COLO668 (cell line): ENCODE results near the gene PPARG.

Experiments used
- DNase-seq: peaks from one replicate; lab custom pipeline; 2025; ENCODE audit not compliant: unreplicated experiment; lab: John Stamatoyannopoulos, UW

Gene PPARG

GRCh38 chr3:12309716-12310115, 20.8 kb downstream of the PPARG start:
- DNase-seq: no peak

GRCh38 chr3:12312010-12312409, 23.1 kb downstream of the PPARG start:
- no peak for DNase-seq

- no peak for DNase-seq
Observed at GRCh38 chr3:12313519-12313918, 24.6 kb downstream of the PPARG start.

GRCh38 chr3:12316253-12316652, 27.4 kb downstream of the PPARG start:
- no peak for DNase-seq

GRCh38 chr3:12316729-12317351, 28.0 kb downstream of the PPARG start:
- DNase-seq: no peak

GRCh38 chr3:12317914-12318313, 29.0 kb downstream of the PPARG start:
- DNase-seq: no peak

GRCh38 chr3:12318758-12319621, 30.1 kb downstream of the PPARG start:
- no peak for DNase-seq

GRCh38 chr3:12321015-12321414, 32.1 kb downstream of the PPARG start:
- no peak for DNase-seq

GRCh38 chr3:12323237-12323636, 34.4 kb downstream of the PPARG start:
- no peak for DNase-seq

- no peak for DNase-seq
Observed at GRCh38 chr3:12325586-12326515, 37.0 kb downstream of the PPARG start.

GRCh38 chr3:12327021-12327420, 38.2 kb downstream of the PPARG start:
- DNase-seq: no peak

GRCh38 chr3:12328132-12328836, 39.4 kb downstream of the PPARG start:
- DNase-seq: no peak

- DNase-seq: no peak
Observed at GRCh38 chr3:12328837-12329462, 40.1 kb downstream of the PPARG start.

GRCh38 chr3:12334786-12335185, 45.9 kb downstream of the PPARG start:
- no peak for DNase-seq

- no peak for DNase-seq
Observed at GRCh38 chr3:12335421-12335820, 46.6 kb downstream of the PPARG start.

- no peak for DNase-seq
Observed at GRCh38 chr3:12336099-12336498, 47.2 kb downstream of the PPARG start.

GRCh38 chr3:12338595-12339546, 50.0 kb downstream of the PPARG start:
- no peak for DNase-seq

- DNase-seq: no peak
Observed at GRCh38 chr3:12339701-12340480, 51.0 kb downstream of the PPARG start.
